Kidney (tissue), 14 donors: ENCODE measurements around the gene ALDH3A2. TPM values are rescaled to one million over a fixed set of nuclear protein-coding genes. Genes with fewer than 3 reads are reported as not detected.
A peak's percentile ranks its signal among the peaks of the same experiment; 100 is the strongest.

Experiments
- DNase-seq, 5 donors: peaks; one replicate each; pipeline ENCODE4 v3.0.0-alpha.2; 2013 to 2020
- FAIRE-seq: peaks from 2 replicates; lab custom pipeline; 2012; peaks lifted over from hg19 to GRCh38; lab: Jason Lieb, UNC
- H3K27ac ChIP-seq, 2 donors: one replicate each; pipeline ENCODE4 v1.7.0; 2013; ENCODE audit warnings: low read depth in 2 of 2, low read length in 2 of 2, inconsistent platforms in 1 of 2
- H3K27me3 ChIP-seq: one replicate; pipeline ENCODE4 v1.7.1; 2013; ENCODE audit warnings: low read length, inconsistent platforms; ENCODE audit not compliant: control insufficient read depth, insufficient read depth
- H3K36me3 ChIP-seq, 3 donors: one replicate each; pipeline versions ENCODE4 v1.7.0 to v1.7.1; 2013; ENCODE audit warnings: low read length in 3 of 3, control low read depth in 1 of 3, inconsistent platforms in 1 of 3; ENCODE audit not compliant: insufficient read depth in 3 of 3, control insufficient read depth in 2 of 3
- H3K4me1 ChIP-seq, 3 donors: one replicate each; pipeline versions ENCODE4 v1.7.0 to v1.7.1; 2013; ENCODE audit warnings: low read length in 3 of 3, inconsistent platforms in 1 of 3, low read depth in 1 of 3; ENCODE audit not compliant: control insufficient read depth in 2 of 3, insufficient read depth in 2 of 3
- H3K4me3 ChIP-seq, 3 donors: one replicate each; pipeline versions ENCODE4 v1.7.0 to v1.8.1; 2013; ENCODE audit warnings: low read length in 3 of 3, control low read depth in 1 of 3, inconsistent platforms in 1 of 3
- H3K9ac ChIP-seq, 3 donors: one replicate each; pipeline versions ENCODE4 v1.7.0 to v1.7.1; 2013; ENCODE audit warnings: low read length in 3 of 3, control low read depth in 1 of 3, inconsistent platforms in 1 of 3
- H3K9me3 ChIP-seq, 3 donors: one replicate each; pipeline versions ENCODE4 v1.7.0 to v1.7.1; 2013; ENCODE audit warnings: low read length in 3 of 3, control low read depth in 1 of 3, inconsistent platforms in 1 of 3; ENCODE audit not compliant: control insufficient read depth in 2 of 3, insufficient read depth in 1 of 3
- CTCF ChIP-seq: IDR thresholded peaks from 3 replicates; pipeline ENCODE4 v1.5.1; 2012; ENCODE audit warnings: mild to moderate bottlenecking, moderate library complexity, borderline replicate concordance; ENCODE audit not compliant: insufficient read depth; ENCODE audit errors: extremely low read depth
- intact Hi-C: fragments of 100-400 bp; cut with DNase I; formaldehyde crosslinking; loops from one replicate; pipeline ENCODE4 v1.11.1; 2022
- polyA plus RNA-seq: library from polyadenylated mRNA; stranded (reverse); fragments of 350-450 nt; fragmentation: Illumina TruSeq; extraction: RNeasy Lipid Tissue Mini Kit (QIAGEN cat#74804); gene quantifications from one replicate; pipeline ENCODE4 v1.2.3, GENCODE V29; 2014; ENCODE audit warnings: low read depth, low replicate concordance; ENCODE audit not compliant: insufficient read depth
- total RNA-seq: library from RNA; stranded (reverse); fragmentation: NEBNext Ultra II Directional; extraction: Animal tissue kit (Norgen Biotek cat#: 25700); gene quantifications from one replicate; pipeline ENCODE4 v1.2.1, GENCODE V29; 2021
- donor health status: control.
- donor health status: control.
- donor health status: control.
- donor health status: control.
- donor health status: control.
- donor health status: DM: yes; HTN: yes; CAD: no.
- donor health status: Normal renal cell carcinoma (clear cell type).

ALDH3A2 gene
- total and polyA plus RNA-seq, 2 donors from 2014 or later = 75.0 to 87.7 TPM

DNA sequence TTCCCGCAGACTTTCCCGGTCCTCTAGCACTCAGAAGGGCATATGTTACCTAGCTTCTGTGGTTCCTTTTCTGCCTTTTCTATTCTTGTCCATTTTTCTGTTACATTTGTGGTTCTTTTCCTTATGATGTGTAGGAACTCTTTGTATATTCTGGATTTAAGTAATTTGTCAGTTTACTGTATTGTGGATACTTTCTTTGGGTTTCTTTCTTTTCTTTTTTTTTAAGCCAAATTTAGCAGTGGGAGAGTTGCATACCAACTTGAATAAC, 657 bp downstream of the ALDH3A2 start:
- Histone ChIP-seq H3K4me1 (peaks cover 7 to 16% (median 13%) of the 10 kb centered on the region in 3 donors), H3K36me3 (peaks cover 0 to 5% (median 0%) of the 10 kb centered on the region in 3 donors), H3K27ac (peak overlapping the region; percentile 97), H3K9me3 (no peaks in the 10 kb centered on the region), H3K9ac (peak overlapping the region; percentile 68 to 72 (median 72)), H3K4me3 (peak overlapping the region; percentile 75 to 96 (median 86)), H3K27me3 (no peaks in the 10 kb centered on the region)
- DNase-seq (no peak), FAIRE-seq (no peak)
- no peak for TF ChIP-seq CTCF
- intact Hi-C loops = no loop called here

- H3K9ac ChIP-seq = peak overlapping the region in 1 of 3 donors; percentile 27
- no peak overlapping the region for H3K27ac ChIP-seq
- no peaks in the 10 kb centered on the region for H3K27me3 ChIP-seq
- no peak for FAIRE-seq
- H3K36me3 ChIP-seq = peaks cover 4 to 16% (median 9%) of the 10 kb centered on the region in 3 donors
- peak overlapping the region in 2 of 3 donors; percentile 58 to 75 for H3K4me3 ChIP-seq
- TF ChIP-seq CTCF = no peak
- H3K4me1 ChIP-seq = peaks cover 7 to 18% (median 12%) of the 10 kb centered on the region in 3 donors
- no peaks in the 10 kb centered on the region for H3K9me3 ChIP-seq
- intact Hi-C loops = no loop called here
- no peak for DNase-seq
These were observed 2.3 kb downstream of the ALDH3A2 start for GRCh38 chr17:19650826-19651225.

DNA sequence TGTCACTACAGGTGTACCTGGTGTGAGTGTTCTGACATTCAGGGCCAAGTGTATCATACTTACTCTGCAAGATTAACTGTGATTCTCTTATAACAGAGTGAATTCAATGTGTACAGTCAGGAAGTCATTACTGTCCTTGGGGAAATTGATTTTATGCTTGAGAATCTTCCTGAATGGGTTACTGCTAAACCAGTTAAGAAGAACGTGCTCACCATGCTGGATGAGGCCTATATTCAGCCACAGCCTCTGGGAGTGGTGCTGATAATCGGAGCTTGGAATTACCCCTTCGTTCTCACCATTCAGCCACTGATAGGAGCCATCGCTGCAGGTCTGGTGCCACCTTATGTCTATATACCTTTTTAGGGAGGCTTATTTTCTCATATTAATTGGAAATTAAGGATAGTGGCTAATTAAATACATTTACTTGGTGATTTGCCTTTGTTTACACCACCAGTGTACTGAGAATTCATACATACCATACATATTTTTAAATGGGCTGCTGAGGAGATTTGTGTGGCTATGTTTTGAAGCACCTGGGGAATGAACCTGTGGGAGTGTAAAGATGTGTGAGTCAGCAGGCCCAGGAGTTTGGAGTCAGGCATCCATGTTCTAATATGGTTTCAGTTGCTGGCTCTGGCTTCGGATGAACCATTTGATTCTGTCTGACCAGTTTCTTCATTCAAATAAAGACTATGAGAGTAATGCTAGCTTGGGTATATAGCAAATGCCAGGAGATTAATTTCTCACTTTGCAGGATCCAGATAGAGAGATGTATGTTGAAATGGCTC, 3.1 kb downstream of the ALDH3A2 start:
- peak overlapping the region; percentile 38 to 52 for H3K27ac ChIP-seq
- peak overlapping the region; percentile 21 to 75 (median 58) for H3K4me3 ChIP-seq
- H3K36me3 ChIP-seq = peaks cover 9 to 24% (median 9%) of the 10 kb centered on the region in 3 donors
- DNase-seq = no peak
- H3K27me3 ChIP-seq = no peaks in the 10 kb centered on the region
- TF ChIP-seq CTCF = no peak
- no peak for FAIRE-seq
- H3K4me1 ChIP-seq = peaks cover 7 to 21% (median 15%) of the 10 kb centered on the region in 3 donors
- no peaks in the 10 kb centered on the region for H3K9me3 ChIP-seq
- peak overlapping the region in 2 of 3 donors; percentile 27 to 42 for H3K9ac ChIP-seq
- intact Hi-C loops = no loop called here
